ENCODE measurements around the gene LSM12. TPM values are rescaled to one million over a fixed set of nuclear protein-coding genes. Genes with fewer than 3 reads are reported as not detected.

Gene LSM12
- total RNA-seq, 1 donor from 2014 or later = 55.4 TPM

DNA sequence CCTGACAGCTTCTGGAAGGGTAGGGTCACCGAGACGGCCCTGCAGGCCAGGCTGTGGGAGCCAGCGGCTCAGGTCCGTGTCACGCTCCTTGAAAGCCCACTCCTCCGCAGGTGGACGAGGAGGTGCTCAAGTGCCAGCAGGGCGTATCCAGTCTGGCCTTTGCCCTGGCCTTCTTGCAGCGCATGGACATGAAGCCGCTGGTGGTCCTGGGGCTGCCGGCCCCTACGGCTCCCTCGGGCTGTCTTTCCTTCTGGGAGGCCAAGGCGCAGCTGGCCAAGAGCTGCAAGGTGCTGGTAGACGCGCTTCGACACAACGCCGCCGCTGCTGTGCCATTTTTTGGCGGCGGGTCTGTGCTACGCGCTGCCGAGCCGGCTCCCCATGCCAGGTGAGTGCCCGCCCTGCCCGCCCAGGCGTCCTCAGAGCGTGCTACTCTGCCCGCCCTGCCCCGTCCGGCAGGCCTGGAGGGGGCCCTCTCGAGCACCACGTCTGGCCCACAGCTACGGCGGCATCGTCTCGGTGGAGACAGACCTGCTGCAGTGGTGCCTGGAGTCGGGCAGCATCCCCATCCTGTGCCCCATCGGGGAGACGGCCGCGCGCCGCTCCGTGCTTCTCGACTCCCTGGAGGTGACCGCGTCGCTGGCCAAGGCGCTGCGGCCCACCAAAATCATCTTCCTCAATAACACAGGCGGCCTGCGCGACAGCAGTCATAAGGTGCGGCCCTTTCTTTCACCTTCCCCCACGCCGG is 60.8 kb downstream of the LSM12 start:
- Mint-ChIP-seq H3K4me3 (ENCODE audit: low read depth) (peak overlapping the region; percentile 80), H3K36me3 (ENCODE audit: insufficient read depth) (peaks cover 1% of the 10 kb centered on the region), H3K27me3 (peaks cover 38% of the 10 kb centered on the region), H3K4me1 (ENCODE audit: low read depth) (peaks cover 23% of the 10 kb centered on the region), H3K27ac (peak overlapping the region; percentile 77), H3K9me3 (ENCODE audit: low read depth) (no peaks in the 10 kb centered on the region)
- TF ChIP-seq, protein P1, sequence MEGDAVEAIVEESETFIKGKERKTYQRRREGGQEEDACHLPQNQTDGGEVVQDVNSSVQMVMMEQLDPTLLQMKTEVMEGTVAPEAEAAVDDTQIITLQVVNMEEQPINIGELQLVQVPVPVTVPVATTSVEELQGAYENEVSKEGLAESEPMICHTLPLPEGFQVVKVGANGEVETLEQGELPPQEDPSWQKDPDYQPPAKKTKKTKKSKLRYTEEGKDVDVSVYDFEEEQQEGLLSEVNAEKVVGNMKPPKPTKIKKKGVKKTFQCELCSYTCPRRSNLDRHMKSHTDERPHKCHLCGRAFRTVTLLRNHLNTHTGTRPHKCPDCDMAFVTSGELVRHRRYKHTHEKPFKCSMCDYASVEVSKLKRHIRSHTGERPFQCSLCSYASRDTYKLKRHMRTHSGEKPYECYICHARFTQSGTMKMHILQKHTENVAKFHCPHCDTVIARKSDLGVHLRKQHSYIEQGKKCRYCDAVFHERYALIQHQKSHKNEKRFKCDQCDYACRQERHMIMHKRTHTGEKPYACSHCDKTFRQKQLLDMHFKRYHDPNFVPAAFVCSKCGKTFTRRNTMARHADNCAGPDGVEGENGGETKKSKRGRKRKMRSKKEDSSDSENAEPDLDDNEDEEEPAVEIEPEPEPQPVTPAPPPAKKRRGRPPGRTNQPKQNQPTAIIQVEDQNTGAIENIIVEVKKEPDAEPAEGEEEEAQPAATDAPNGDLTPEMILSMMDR (IDR thresholded peaks at IDR 0.05; ENCODE audit: unreplicated experiment) = peak; percentile 17
- no peak for DNase-seq (ENCODE audit: low spot score, unreplicated experiment)

DNA sequence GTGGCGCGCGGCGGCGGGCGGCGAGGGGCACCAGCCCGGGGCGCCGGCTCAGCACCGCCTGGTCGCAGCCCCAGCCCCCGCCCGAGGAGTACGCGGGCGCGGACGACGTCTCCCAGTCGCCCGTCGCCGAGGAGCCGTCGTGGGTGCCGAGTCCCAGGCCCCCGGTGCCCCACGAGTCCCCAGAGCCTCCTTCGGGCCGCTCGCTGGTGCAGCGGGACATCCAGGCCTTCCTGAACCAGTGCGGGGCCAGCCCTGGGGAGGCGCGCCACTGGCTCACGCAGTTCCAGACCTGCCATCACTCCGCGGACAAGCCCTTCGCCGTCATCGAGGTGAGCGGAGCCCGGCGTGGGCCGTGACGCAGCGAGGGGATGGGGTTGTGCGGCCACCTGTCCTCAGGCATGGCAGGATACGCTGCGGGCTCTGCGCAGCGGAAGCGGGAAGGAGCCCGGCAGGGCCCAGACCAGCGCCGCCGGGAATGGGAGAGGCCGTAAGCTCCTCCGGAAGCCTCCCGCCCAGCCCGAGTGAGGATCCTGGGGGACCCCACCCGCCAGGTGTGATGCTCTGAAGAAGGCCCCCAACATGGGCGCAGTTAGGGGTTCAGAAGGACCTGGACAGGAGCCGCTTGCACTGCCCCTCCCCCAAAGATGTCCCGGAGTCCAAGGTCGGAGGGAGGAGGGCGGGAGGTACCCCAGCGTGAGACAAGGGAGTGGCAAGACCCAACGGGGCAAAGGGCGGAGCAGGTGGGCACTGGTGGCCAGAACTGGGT is 61.5 kb downstream of the LSM12 start:
- Mint-ChIP-seq H3K4me1 (ENCODE audit: low read depth) (peaks cover 23% of the 10 kb centered on the region), H3K36me3 (ENCODE audit: insufficient read depth) (peaks cover 1% of the 10 kb centered on the region), H3K9me3 (ENCODE audit: low read depth) (no peaks in the 10 kb centered on the region), H3K27ac (no peak overlapping the region), H3K4me3 (ENCODE audit: low read depth) (no peak overlapping the region), H3K27me3 (peaks cover 42% of the 10 kb centered on the region)
- no peak for DNase-seq (ENCODE audit: low spot score, unreplicated experiment)
- TF ChIP-seq, protein P1 (IDR thresholded peaks at IDR 0.05; ENCODE audit: unreplicated experiment) = no peak

DNA sequence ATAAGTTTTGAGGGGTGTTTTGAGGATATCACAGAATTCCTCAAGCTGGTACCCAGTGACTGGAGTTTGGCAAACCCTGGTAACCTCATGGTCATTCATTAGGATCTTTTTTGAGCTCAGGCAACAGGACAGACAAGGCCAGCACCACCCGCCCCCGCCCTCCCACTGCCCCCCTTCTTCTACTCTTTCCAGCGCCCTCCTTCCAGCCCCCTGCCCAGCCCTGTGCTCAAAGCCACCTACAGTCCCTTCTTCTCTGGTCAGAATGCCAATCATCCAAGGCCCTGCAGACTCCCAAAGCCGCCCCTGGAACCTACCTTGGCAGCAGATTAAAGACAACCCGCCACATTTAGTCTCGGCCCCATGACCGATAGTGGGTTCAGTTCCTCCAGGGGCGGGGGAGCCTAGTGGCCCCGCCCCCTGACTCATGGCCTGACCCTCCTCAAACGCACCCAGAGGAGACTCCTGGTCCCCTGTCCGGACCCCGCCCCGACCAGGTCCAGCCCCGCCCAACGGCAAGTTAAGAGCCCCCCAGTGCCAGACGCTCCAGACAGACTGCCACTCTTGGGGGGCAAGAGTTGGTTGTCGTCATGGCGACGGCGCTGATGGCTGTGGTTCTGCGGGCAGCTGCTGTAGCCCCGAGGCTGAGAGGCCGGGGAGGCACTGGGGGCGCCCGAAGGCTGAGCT is 62.3 kb downstream of the LSM12 start, which contains the start of gene NAGS:
Gene NAGS, plus strand, starts transcription at position 546 of the 684 bp plus-strand sequence. Its CDS starts 42 bp downstream, at position 588.
- no peak for DNase-seq (ENCODE audit: low spot score, unreplicated experiment)
- no peak within 1 kb of the TSS for H3K27ac Mint-ChIP-seq

DNA sequence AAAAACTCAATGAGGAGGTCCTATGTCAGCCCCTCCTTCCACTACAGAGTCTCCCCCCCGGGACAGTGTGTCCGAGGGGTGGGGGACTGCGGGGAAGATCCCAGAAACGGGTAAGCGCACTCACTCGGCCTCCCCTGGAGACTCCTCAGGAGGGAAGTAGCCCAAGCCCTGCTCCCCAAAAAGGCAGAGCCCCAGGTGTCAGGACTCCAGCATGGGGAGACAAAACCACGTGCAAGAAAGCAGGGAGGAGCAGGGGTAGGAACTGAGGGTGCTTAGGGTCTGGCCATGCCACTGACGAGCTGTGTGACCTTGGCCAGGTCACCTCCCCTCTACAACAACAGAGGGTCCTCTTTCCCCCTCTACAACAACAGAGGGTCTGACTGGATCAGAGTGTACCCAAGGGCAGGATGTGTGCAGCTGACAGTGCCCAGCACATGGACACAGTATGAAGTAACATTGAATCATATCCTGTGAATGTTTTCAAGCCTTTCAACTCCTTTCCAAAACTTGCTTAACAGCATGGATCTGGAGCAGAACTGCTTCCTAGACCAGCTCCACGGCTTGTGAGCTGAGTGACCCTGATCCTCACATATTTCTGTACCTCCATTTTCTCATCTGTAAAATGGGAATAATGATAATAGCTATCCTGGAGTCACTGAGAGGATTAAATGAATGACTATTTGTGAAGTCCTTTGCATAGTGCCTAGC is 64.2 kb downstream of the LSM12 start:
- DNase-seq (ENCODE audit: low spot score, unreplicated experiment) = no peak
- H3K27ac Mint-ChIP-seq = no peak overlapping the region
- H3K36me3 Mint-ChIP-seq (ENCODE audit: insufficient read depth) = no peaks in the 10 kb centered on the region
- H3K4me1 Mint-ChIP-seq (ENCODE audit: low read depth) = peaks cover 16% of the 10 kb centered on the region
- TF ChIP-seq, protein P1 (IDR thresholded peaks at IDR 0.05; ENCODE audit: unreplicated experiment) = no peak
- peaks cover 45% of the 10 kb centered on the region for H3K27me3 Mint-ChIP-seq
- H3K9me3 Mint-ChIP-seq (ENCODE audit: low read depth) = no peaks in the 10 kb centered on the region
- no peak overlapping the region for H3K4me3 Mint-ChIP-seq (ENCODE audit: low read depth)

More for the DNA sequence above, 62.3 kb downstream of the LSM12 start, which contains the start of gene NAGS:
- H3K27me3 Mint-ChIP-seq = peaks cover 44% of the 10 kb centered on the region
- H3K9me3 Mint-ChIP-seq (ENCODE audit: low read depth) = no peaks in the 10 kb centered on the region
- TF ChIP-seq, protein P1 (IDR thresholded peaks at IDR 0.05; ENCODE audit: unreplicated experiment) = no peak
- no peaks in the 10 kb centered on the region for H3K36me3 Mint-ChIP-seq (ENCODE audit: insufficient read depth)
- H3K4me1 Mint-ChIP-seq (ENCODE audit: low read depth) = peaks cover 23% of the 10 kb centered on the region
- H3K4me3 Mint-ChIP-seq (ENCODE audit: low read depth) = no peak within 1 kb of the TSS
